DOHH2 (cell line): ENCODE data around the gene GPR176.

Experiments used
- CTCF ChIP-seq: fragments of 200-600 bp; sonication (generic); IDR thresholded peaks from one replicate; pipeline ENCODE4 v1.5.1; 2014; ENCODE audit warnings: antibody characterized with exemption, mild to moderate bottlenecking, low read depth, low read length; ENCODE audit not compliant: poor library complexity, severe bottlenecking
- EZH2phosphoT487 ChIP-seq: fragments of 200-600 bp; sonication (generic); IDR thresholded peaks from 2 replicates; pipeline ENCODE4 v1.6.1; 2017; ENCODE audit warnings: borderline replicate concordance, mild to moderate bottlenecking, antibody characterized with exemption, low read length, moderate library complexity, mixed read lengths

GRCh38 chr15:39870537-39870936 lies 49.5 kb downstream of the GPR176 start:
- TF ChIP-seq CTCF (no peak), EZH2phosphoT487 (no peak)
